NCI-H1436 treated with DMSO at 0.1 percent for 48 hours (cell line): Measurements from ENCODE around the gene DDX4.
"Not testable (repeated sequence)": the region's sequence is repeated elsewhere in the genome, so short reads cannot be mapped to it uniquely, and the experiment has no call there.

Experiments
- DNase-seq: peaks from one replicate; lab custom pipeline; 2025; lab: John Stamatoyannopoulos, UW

Gene DDX4

GRCh38 chr5:55737793-55738192, at the start of gene DDX4:
TSS of gene DDX4 (plus strand) at chr5:55738061. CDS start at chr5:55738964, 903 bp downstream.
- DNase-seq: no peak

- no peak for DNase-seq
These were observed 46.4 kb upstream of the DDX4 start for GRCh38 chr5:55691265-55692105.

- DNase-seq: no peak
These were observed 45.8 kb upstream of the DDX4 start for GRCh38 chr5:55692106-55692417.

GRCh38 chr5:55692509-55692908, 45.4 kb upstream of the DDX4 start:
- no peak for DNase-seq

- no peak for DNase-seq
These were observed 43.6 kb upstream of the DDX4 start for GRCh38 chr5:55694152-55694830.

GRCh38 chr5:55696704-55697103, 41.2 kb upstream of the DDX4 start:
- DNase-seq: not testable (repeated sequence)

GRCh38 chr5:55699041-55699688, 38.7 kb upstream of the DDX4 start:
- no peak for DNase-seq

- no peak for DNase-seq
These were observed 37.1 kb upstream of the DDX4 start for GRCh38 chr5:55700745-55701144.

- DNase-seq: no peak
These were observed 36.3 kb upstream of the DDX4 start for GRCh38 chr5:55701462-55702103.

GRCh38 chr5:55702598-55703345, 35.1 kb upstream of the DDX4 start:
- DNase-seq: no peak

GRCh38 chr5:55706230-55706629, 31.6 kb upstream of the DDX4 start:
- no peak for DNase-seq

- no peak for DNase-seq
These were observed 29.1 kb upstream of the DDX4 start for GRCh38 chr5:55708732-55709131.

- DNase-seq: no peak
These were observed 26.3 kb upstream of the DDX4 start for GRCh38 chr5:55711507-55712022.

- peak; percentile 47 for DNase-seq
These were observed 25.6 kb upstream of the DDX4 start, which contains the start of gene SLC38A9 for GRCh38 chr5:55712023-55712859. TSS of gene SLC38A9 (minus strand) at chr5:55712324. CDS start at chr5:55697958, 14,366 bp downstream.

GRCh38 chr5:55713871-55714270, 24.0 kb upstream of the DDX4 start:
- no peak for DNase-seq

GRCh38 chr5:55714339-55714738, 23.5 kb upstream of the DDX4 start:
- DNase-seq: no peak

GRCh38 chr5:55714749-55715148, 23.1 kb upstream of the DDX4 start:
- DNase-seq: no peak

GRCh38 chr5:55715519-55716078, 22.3 kb upstream of the DDX4 start:
- DNase-seq: no peak

- DNase-seq: not testable (repeated sequence)
These were observed 18.8 kb upstream of the DDX4 start for GRCh38 chr5:55719026-55719425.

GRCh38 chr5:55720188-55720703, 17.6 kb upstream of the DDX4 start:
- DNase-seq: no peak
